Measurements from ENCODE around the gene SH3BP1. TPM values are rescaled to one million over a fixed set of nuclear protein-coding genes. Genes with fewer than 3 reads are reported as not detected.

SH3BP1 gene
- total and polyA plus RNA-seq, 2 of the 13 experiments (the other 11 are each of a cell fraction or from before 2014, with no cell fraction given): 8.4 to 18.5 TPM

DNA sequence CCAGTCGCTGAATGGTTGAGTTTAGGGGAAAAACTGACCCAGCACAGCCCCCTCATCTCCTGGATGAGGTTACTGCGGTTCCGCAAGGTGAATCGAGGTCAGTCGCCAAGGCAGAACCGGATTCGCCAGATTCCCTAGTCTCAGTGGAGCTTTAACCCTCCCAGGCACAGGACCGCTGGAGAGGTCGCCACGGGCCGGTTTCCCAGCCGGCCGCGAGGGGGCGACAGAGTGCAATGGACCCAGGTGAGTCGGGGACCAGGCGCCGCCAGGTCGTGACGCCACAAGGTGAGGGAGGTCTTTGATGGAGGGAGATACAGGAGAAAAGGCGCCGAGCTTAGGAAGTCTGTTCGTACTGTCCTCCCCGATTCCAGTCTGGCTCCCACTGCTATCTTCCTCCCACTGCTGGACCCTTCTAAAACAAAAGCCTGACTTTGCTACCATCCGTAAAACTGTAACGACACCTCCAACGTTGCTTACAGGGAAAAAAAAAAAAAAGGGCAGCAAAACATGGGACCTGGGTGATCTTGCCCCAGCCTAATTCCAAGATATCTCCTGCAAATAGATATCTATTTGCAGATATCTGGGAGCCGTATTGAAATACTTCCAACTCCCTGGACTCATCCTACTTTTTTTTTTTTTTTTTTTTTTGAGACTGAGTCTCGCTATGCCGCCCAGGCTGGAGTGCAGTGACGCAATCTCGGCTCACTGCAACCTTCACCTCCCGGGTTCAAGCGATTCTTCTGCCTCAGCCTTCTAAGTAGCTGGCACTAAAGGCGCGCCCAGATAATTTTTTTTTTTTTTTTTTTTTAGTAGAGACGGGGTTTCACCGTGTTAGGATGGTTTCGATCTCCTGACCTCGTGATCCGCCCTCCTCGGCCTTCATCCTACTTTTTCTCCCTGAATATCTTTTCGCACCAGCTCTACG lies 32.2 kb upstream of the SH3BP1 start (continued):
- TF ChIP-seq SETDB1 (CRISPR knock-in tag; IDR thresholded peaks at IDR 0.05; ENCODE audit: borderline replicate concordance) (no peak), TEAD3 (CRISPR knock-in tag; optimal IDR thresholded peaks at IDR 0.05; ENCODE audit: borderline replicate concordance) (peak; percentile 70), ZNF225 (CRISPR knock-in tag; IDR thresholded peaks at IDR 0.05) (no peak), ZNF337 (CRISPR knock-in tag; IDR thresholded peaks at IDR 0.05; ENCODE audit: borderline replicate concordance, low read depth) (no peak), PAWR (CRISPR knock-in tag; IDR thresholded peaks at IDR 0.05; ENCODE audit: borderline replicate concordance) (no peak), FOXK2 (IDR thresholded peaks at IDR 0.05) (no peak), ZNF484 (CRISPR knock-in tag; IDR thresholded peaks at IDR 0.05; ENCODE audit: borderline replicate concordance, low read depth) (no peak), SOX6 (IDR thresholded peaks at IDR 0.05) (no peak), SOX6 (CRISPR knock-in tag; IDR thresholded peaks at IDR 0.05) (peak; percentile 34; the same call in 1 of the 2 replicates), HNRNPK (IDR thresholded peaks at IDR 0.05; ENCODE audit: low read depth, low read length, poor library complexity, severe bottlenecking) (no peak), HOXA5 (CRISPR knock-in tag; IDR thresholded peaks at IDR 0.05) (no peak), HNRNPUL1 (IDR thresholded peaks at IDR 0.05; ENCODE audit: low read depth, low read length) (no peak), CBX5 (CRISPR knock-in tag; IDR thresholded peaks at IDR 0.05; ENCODE audit: borderline replicate concordance) (peak; percentile 67; the same call in 1 of the 2 replicates), SP5 (CRISPR knock-in tag; IDR thresholded peaks at IDR 0.05; ENCODE audit: borderline replicate concordance, low read depth) (no peak), SMAD1 (CRISPR knock-in tag; IDR thresholded peaks at IDR 0.05; ENCODE audit: borderline replicate concordance, low read depth) (peak; percentile 51; the same call in 1 of the 2 replicates), BRCA1 (CRISPR knock-in tag; IDR thresholded peaks at IDR 0.05) (no peak), ZSCAN30 (CRISPR knock-in tag; IDR thresholded peaks at IDR 0.05) (no peak), ZEB1 (IDR thresholded peaks at IDR 0.05; ENCODE audit: insufficient replicate concordance, low read depth) (peak; percentile 99), ZKSCAN5 (CRISPR knock-in tag; IDR thresholded peaks at IDR 0.05) (no peak), ARNT2 (CRISPR knock-in tag; IDR thresholded peaks at IDR 0.05; ENCODE audit: low read depth) (peak; percentile 51; the same call in 1 of the 2 replicates), SALL2 (CRISPR knock-in tag; IDR thresholded peaks at IDR 0.05) (no peak)
- TF ChIP-seq, protein P1, sequence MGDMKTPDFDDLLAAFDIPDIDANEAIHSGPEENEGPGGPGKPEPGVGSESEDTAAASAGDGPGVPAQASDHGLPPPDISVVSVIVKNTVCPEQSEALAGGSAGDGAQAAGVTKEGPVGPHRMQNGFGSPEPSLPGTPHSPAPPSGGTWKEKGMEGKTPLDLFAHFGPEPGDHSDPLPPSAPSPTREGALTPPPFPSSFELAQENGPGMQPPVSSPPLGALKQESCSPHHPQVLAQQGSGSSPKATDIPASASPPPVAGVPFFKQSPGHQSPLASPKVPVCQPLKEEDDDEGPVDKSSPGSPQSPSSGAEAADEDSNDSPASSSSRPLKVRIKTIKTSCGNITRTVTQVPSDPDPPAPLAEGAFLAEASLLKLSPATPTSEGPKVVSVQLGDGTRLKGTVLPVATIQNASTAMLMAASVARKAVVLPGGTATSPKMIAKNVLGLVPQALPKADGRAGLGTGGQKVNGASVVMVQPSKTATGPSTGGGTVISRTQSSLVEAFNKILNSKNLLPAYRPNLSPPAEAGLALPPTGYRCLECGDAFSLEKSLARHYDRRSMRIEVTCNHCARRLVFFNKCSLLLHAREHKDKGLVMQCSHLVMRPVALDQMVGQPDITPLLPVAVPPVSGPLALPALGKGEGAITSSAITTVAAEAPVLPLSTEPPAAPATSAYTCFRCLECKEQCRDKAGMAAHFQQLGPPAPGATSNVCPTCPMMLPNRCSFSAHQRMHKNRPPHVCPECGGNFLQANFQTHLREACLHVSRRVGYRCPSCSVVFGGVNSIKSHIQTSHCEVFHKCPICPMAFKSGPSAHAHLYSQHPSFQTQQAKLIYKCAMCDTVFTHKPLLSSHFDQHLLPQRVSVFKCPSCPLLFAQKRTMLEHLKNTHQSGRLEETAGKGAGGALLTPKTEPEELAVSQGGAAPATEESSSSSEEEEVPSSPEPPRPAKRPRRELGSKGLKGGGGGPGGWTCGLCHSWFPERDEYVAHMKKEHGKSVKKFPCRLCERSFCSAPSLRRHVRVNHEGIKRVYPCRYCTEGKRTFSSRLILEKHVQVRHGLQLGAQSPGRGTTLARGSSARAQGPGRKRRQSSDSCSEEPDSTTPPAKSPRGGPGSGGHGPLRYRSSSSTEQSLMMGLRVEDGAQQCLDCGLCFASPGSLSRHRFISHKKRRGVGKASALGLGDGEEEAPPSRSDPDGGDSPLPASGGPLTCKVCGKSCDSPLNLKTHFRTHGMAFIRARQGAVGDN (CRISPR knock-in tag; IDR thresholded peaks at IDR 0.05): peak; percentile 77
- TF ChIP-seq, protein P2, sequence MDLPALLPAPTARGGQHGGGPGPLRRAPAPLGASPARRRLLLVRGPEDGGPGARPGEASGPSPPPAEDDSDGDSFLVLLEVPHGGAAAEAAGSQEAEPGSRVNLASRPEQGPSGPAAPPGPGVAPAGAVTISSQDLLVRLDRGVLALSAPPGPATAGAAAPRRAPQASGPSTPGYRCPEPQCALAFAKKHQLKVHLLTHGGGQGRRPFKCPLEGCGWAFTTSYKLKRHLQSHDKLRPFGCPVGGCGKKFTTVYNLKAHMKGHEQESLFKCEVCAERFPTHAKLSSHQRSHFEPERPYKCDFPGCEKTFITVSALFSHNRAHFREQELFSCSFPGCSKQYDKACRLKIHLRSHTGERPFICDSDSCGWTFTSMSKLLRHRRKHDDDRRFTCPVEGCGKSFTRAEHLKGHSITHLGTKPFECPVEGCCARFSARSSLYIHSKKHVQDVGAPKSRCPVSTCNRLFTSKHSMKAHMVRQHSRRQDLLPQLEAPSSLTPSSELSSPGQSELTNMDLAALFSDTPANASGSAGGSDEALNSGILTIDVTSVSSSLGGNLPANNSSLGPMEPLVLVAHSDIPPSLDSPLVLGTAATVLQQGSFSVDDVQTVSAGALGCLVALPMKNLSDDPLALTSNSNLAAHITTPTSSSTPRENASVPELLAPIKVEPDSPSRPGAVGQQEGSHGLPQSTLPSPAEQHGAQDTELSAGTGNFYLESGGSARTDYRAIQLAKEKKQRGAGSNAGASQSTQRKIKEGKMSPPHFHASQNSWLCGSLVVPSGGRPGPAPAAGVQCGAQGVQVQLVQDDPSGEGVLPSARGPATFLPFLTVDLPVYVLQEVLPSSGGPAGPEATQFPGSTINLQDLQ (CRISPR knock-in tag; IDR thresholded peaks at IDR 0.05): no peak

Measured in HepG2 (cell line).